Measurements from ENCODE around the gene ZBTB45.

- no peak for TF ChIP-seq GATA3 (IDR thresholded peaks at IDR 0.05; ENCODE audit: low read depth, low read length)
- TF ChIP-seq GATA2 (IDR thresholded peaks at IDR 0.05; ENCODE audit: low read depth, low read length) = no peak
Observed at GRCh38 chr19:58546019-58546530, 26.5 kb upstream of the ZBTB45 start.

Data from SH-SY5Y (cell line).